ENCODE measurements around the gene CAPN15.
"Not testable (repeated sequence)": the region's sequence is repeated elsewhere in the genome, so short reads cannot be mapped to it uniquely, and the experiment has no call there.

DNA sequence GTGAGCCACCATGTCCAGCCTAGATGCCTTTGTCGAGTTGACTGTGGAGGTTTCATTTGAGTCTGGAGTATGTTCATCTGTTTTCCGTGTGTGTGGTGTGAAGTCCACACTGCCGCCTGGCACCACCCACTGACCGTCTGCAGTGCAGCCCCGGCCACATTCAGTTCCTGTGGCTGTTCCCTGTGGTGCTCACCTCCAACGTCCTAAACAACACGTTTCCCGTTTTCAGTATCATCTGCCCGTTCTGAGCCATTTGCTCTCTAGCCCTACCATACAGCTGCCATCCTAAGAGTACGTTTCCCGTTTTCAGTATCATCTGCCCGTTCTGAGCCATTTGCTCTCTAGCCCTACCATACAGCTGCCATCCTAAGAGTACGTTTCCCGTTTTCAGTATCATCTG lies 20.0 kb upstream of the CAPN15 start:
- TF ChIP-seq, protein P1, sequence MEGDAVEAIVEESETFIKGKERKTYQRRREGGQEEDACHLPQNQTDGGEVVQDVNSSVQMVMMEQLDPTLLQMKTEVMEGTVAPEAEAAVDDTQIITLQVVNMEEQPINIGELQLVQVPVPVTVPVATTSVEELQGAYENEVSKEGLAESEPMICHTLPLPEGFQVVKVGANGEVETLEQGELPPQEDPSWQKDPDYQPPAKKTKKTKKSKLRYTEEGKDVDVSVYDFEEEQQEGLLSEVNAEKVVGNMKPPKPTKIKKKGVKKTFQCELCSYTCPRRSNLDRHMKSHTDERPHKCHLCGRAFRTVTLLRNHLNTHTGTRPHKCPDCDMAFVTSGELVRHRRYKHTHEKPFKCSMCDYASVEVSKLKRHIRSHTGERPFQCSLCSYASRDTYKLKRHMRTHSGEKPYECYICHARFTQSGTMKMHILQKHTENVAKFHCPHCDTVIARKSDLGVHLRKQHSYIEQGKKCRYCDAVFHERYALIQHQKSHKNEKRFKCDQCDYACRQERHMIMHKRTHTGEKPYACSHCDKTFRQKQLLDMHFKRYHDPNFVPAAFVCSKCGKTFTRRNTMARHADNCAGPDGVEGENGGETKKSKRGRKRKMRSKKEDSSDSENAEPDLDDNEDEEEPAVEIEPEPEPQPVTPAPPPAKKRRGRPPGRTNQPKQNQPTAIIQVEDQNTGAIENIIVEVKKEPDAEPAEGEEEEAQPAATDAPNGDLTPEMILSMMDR (IDR thresholded peaks at IDR 0.05): not testable (repeated sequence)
- TF ChIP-seq POLR2A (IDR thresholded peaks at IDR 0.05): not testable (repeated sequence)

All from right lobe of liver (tissue), 4 donors.